Measurements from ENCODE around the gene WNT9B.

- TF ChIP-seq CTCF (IDR thresholded peaks at IDR 0.05) = no peak
- TF ChIP-seq POLR2A (IDR thresholded peaks at IDR 0.05; ENCODE audit: low read length) = no peak; the same call in 1 of the 2 replicates
- TF ChIP-seq CBX8 (IDR thresholded peaks at IDR 0.05) = no peak
Observed at GRCh38 chr17:46935658-46936266, 84.4 kb downstream of the WNT9B start.

Measured in A549 (cell line).